Sigmoid colon (tissue), 7 donors: ENCODE results near the gene ATXN7L2. TPM values are rescaled to one million over a fixed set of nuclear protein-coding genes. Genes with fewer than 3 reads are reported as not detected.
A peak's percentile ranks its signal among the peaks of the same experiment; 100 is the strongest.

Experiments
- DNase-seq: peaks from one replicate; pipeline ENCODE4 v3.0.0-alpha.2; 2019
- H3K27ac ChIP-seq, 4 donors: fragments of 200-600 bp; sonication (generic); one replicate each; pipeline ENCODE4 v1.5.1; 2016 to 2019; ENCODE audit warnings: mild to moderate bottlenecking in 1 of 4
- H3K27me3 ChIP-seq, 3 donors: fragments of 200-600 bp; sonication (generic); one replicate each; pipeline ENCODE4 v1.5.1; 2019; ENCODE audit warnings: mild to moderate bottlenecking in 1 of 3
- H3K36me3 ChIP-seq, 4 donors: fragments of 200-600 bp; sonication (generic); one replicate each; pipeline ENCODE4 v1.5.1; 2016 to 2019
- H3K4me1 ChIP-seq, 4 donors: fragments of 200-600 bp; sonication (generic); one replicate each; pipeline ENCODE4 v1.5.1; 2017 to 2019
- H3K4me3 ChIP-seq, 4 donors: fragments of 200-600 bp; sonication (generic); one replicate each; pipeline ENCODE4 v1.5.1; 2017 to 2019; ENCODE audit warnings: mild to moderate bottlenecking in 2 of 4, moderate library complexity in 1 of 4
- H3K9me3 ChIP-seq, 4 donors: fragments of 200-600 bp in 3 of 4; sonication (generic) in 3 of 4; one replicate each; pipeline versions ENCODE4 v1.5.1 to v1.6.1; 2013 to 2019
- EP300 ChIP-seq, 4 donors: sonication (generic); formaldehyde crosslinking; IDR thresholded peaks; one replicate each; pipeline ENCODE4 v1.6.1; 2017; ENCODE audit warnings: antibody characterized with exemption in 4 of 4
- POLR2A ChIP-seq, 2 donors: fragments of 450-650 bp; IDR thresholded peaks; one replicate each; pipeline ENCODE4 v1.6.1; 2016; ENCODE audit warnings: antibody characterized with exemption in 2 of 2, mild to moderate bottlenecking in 2 of 2, moderate library complexity in 2 of 2
- POLR2AphosphoS5 ChIP-seq, 4 donors: sonication (generic); formaldehyde crosslinking; IDR thresholded peaks; one replicate each; pipeline ENCODE4 v1.6.1; 2017; ENCODE audit warnings: antibody characterized with exemption in 4 of 4
- WGBS, 2 donors: extraction: QIAGEN DNeasy Blood & Tissue Kit; methylation state at CpG; one replicate each; pipeline ENCODE4 v1.1.7; 2013; 5-methylcytosine and 5-hydroxymethylcytosine counted together
- intact Hi-C: fragments of 100-400 bp; cut with DNase I; formaldehyde crosslinking; loops from one replicate; pipeline ENCODE4 v1.15.1; 2023
- polyA plus RNA-seq, 3 donors: library from polyadenylated mRNA; stranded (reverse); fragments of 200-250 nt; gene quantifications; one replicate each; pipeline ENCODE4 v1.2.3, GENCODE V29; 2013
- total RNA-seq, 4 donors: library from RNA; depleted of rRNA; stranded (reverse); fragments of >200 nt; gene quantifications; one replicate each; pipeline ENCODE4 v1.1.0, GENCODE V29; 2016
- TF ChIP-seq, protein P1 (sequence below), 4 experiments: fragments of 450-650 bp in 3 of 4; fragments of 200-600 bp in 1 of 4; IDR thresholded peaks; one replicate each; pipeline ENCODE4 v1.5.1; 2016 to 2019; ENCODE audit warnings: antibody characterized with exemption in 4 of 4, mild to moderate bottlenecking in 3 of 4, moderate library complexity in 2 of 4
- donor health status: healthy with polysubstance abuse.
- donor health status: Bipolar disorder and iron deficiency.
- donor health status: healthy.

ATXN7L2 gene
- total and polyA plus RNA-seq, 7 donors: 1.8 to 12.2 (median 2.5) TPM

DNA sequence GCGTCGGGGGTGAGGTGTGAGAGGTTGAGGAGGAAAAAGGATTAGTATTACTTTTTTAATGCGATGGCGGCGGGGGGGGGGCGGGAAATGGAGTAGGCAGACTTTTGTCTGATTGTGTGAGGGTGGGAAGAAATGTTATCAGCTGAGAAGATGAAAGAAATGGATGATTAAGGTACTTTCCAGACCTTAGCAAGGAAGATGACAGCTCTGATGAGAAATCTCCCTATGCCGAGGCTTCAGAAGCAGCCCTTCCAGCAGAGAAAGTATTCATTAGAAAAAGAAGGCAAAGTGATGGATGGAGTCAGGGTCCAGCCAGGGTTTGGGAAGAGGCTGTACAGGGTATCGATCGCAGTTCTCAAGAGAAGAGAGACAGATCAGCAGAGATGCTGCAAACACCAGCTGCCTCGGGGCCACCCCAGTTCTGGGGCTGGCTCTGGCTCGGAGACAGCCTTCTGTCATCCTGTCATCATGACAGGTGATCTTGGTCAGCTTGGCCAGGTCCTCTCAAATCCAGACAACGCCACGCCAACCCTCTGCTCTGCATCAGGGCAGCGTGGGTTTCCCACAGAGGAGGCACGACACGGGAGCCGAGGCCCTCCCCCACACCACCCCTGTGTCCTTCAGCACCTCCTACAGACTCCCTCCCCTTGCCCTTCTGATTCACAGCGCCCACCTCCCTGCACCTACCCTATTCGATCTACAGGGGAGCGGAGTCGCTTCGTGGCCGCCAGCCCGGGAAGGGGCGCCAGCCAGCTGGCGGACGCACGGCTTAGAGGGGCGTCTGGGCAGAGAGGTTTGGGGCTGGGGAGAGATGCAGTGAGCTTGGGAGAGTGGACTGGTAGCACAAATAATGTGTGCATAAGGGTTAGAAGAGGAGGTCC, 674 bp upstream of the ATXN7L2 start:
- H3K27ac ChIP-seq: peak overlapping the region; percentile 62 to 76 (median 74)
- H3K4me3 ChIP-seq: peak overlapping the region; percentile 43 to 77 (median 74)
- H3K27me3 ChIP-seq: no peaks in the 10 kb centered on the region
- peaks cover 0 to 22% (median 20%) of the 10 kb centered on the region in 4 donors for H3K4me1 ChIP-seq
- peaks cover 0 to 13% (median 0%) of the 10 kb centered on the region in 4 donors for H3K36me3 ChIP-seq
- peak; percentile 80 for DNase-seq
- TF ChIP-seq POLR2AphosphoS5 (IDR thresholded peaks at IDR 0.05) (no peak), POLR2A (IDR thresholded peaks at IDR 0.05) (no peak), EP300 (IDR thresholded peaks at IDR 0.05) (no peak)
- TF ChIP-seq, protein P1, sequence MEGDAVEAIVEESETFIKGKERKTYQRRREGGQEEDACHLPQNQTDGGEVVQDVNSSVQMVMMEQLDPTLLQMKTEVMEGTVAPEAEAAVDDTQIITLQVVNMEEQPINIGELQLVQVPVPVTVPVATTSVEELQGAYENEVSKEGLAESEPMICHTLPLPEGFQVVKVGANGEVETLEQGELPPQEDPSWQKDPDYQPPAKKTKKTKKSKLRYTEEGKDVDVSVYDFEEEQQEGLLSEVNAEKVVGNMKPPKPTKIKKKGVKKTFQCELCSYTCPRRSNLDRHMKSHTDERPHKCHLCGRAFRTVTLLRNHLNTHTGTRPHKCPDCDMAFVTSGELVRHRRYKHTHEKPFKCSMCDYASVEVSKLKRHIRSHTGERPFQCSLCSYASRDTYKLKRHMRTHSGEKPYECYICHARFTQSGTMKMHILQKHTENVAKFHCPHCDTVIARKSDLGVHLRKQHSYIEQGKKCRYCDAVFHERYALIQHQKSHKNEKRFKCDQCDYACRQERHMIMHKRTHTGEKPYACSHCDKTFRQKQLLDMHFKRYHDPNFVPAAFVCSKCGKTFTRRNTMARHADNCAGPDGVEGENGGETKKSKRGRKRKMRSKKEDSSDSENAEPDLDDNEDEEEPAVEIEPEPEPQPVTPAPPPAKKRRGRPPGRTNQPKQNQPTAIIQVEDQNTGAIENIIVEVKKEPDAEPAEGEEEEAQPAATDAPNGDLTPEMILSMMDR (IDR thresholded peaks at IDR 0.05): no peak
- H3K9me3 ChIP-seq: no peaks in the 10 kb centered on the region
- intact Hi-C loops: loop anchor here (5.0 kb wide), 1 partner anchor 56 kb away; the partner anchor contains the start of gene PSMA5
- WGBS, 2 donors: 10 to 11% methylated on average over 29 of the region's 29 CpGs

DNA sequence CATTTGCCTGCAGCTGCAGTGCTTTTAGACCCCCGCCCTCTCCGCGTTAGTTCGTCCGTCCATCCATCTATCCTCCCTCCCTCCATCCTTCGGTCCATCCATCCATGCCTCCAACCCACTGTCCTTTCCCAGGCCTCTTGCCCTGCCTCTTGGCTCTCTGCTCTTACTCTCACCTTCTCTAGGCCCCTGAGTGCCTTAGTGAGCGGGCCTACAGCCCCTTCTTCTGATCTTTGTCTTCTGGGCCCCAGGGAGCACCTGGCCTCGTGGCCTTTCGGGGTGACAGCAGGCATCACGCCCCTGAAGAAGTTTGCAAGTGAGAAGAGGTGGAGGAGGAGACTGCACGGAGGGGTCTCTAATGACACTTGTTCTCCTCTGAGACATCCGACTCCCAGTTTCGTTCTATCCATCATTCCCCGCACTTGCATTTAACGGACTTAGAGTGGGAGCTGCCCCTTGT, 842 bp downstream of the ATXN7L2 start:
- Histone ChIP-seq H3K27me3 (no peaks in the 10 kb centered on the region), H3K36me3 (peaks cover 0 to 21% (median 3%) of the 10 kb centered on the region in 4 donors), H3K4me1 (peaks cover 0 to 22% (median 20%) of the 10 kb centered on the region in 4 donors), H3K27ac (peak overlapping the region; percentile 91 to 98 (median 94)), H3K4me3 (peak overlapping the region; percentile 72 to 77 (median 74)), H3K9me3 (no peaks in the 10 kb centered on the region)
- WGBS, 2 donors: 35% methylated on average over 15 of the region's 15 CpGs
- intact Hi-C loops: loop anchor here (5.0 kb wide), 1 partner anchor 57 kb away; the partner anchor contains the start of gene PSMA5
- no peak for DNase-seq
- TF ChIP-seq POLR2AphosphoS5 (IDR thresholded peaks at IDR 0.05) (no peak), POLR2A (IDR thresholded peaks at IDR 0.05) (no peak), EP300 (IDR thresholded peaks at IDR 0.05) (no peak)
- TF ChIP-seq, protein P1 (IDR thresholded peaks at IDR 0.05): no peak

DNA sequence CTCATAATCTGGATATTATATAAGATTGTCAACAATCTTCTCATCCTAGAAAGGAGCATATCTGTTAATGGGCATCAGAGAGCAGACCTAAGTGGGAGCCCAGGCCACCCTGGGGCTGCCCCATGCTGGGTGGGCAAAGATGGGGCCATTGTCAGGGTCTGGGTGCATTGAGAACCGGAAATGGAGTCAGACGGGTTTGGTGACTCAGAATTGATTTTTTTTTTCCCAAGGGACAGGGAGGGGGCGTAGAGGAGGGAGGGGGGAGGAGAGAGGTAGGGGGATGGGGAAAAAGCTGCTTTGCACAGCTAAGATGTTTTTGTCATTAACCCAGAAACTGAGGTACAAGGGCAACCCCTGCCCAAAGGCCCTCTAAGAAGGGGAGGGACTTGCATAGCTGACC, 1.3 kb downstream of the ATXN7L2 start:
- H3K36me3 ChIP-seq: peaks cover 0 to 16% (median 3%) of the 10 kb centered on the region in 4 donors
- H3K9me3 ChIP-seq: no peaks in the 10 kb centered on the region
- peaks cover 0 to 22% (median 20%) of the 10 kb centered on the region in 4 donors for H3K4me1 ChIP-seq
- intact Hi-C loops: no loop called here
- 28 to 33% methylated on average over 3 of the region's 3 CpGs for WGBS, 2 donors
- TF ChIP-seq EP300 (IDR thresholded peaks at IDR 0.05) (no peak), POLR2AphosphoS5 (IDR thresholded peaks at IDR 0.05) (no peak), POLR2A (IDR thresholded peaks at IDR 0.05) (no peak)
- TF ChIP-seq, protein P1 (IDR thresholded peaks at IDR 0.05): no peak
- DNase-seq: no peak
- H3K27me3 ChIP-seq: no peaks in the 10 kb centered on the region
- no peak overlapping the region for H3K4me3 ChIP-seq
- no peak overlapping the region for H3K27ac ChIP-seq

DNA sequence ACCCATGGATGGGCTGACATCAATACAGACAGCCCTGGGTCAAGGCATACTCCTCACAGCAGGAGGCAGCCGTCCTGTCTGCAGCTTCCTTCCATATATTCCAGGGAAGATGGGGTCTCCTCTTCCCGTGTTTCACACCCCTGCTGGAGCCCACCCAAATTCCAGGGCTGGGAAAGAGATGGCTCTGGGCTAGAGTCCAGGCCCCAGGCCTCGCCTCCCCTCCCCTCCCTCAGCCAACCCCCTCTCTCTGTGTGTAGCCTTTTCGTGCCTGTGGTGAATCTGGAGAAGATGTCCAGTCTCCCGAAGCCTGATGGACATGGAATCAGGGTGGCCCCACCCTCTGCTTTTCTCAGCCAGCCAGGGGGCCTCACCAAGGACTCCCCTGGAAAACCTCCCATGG, 3.6 kb downstream of the ATXN7L2 start:
- H3K27ac ChIP-seq: no peak overlapping the region
- no peak for TF ChIP-seq EP300 (IDR thresholded peaks at IDR 0.05)
- TF ChIP-seq, protein P1 (IDR thresholded peaks at IDR 0.05): no peak
- no peak for TF ChIP-seq POLR2A (IDR thresholded peaks at IDR 0.05)
- TF ChIP-seq POLR2AphosphoS5 (IDR thresholded peaks at IDR 0.05): no peak
- no peak for DNase-seq
- H3K27me3 ChIP-seq: no peaks in the 10 kb centered on the region
- H3K36me3 ChIP-seq: peaks cover 0 to 13% (median 3%) of the 10 kb centered on the region in 4 donors
- no peaks in the 10 kb centered on the region for H3K9me3 ChIP-seq
- peaks cover 0 to 32% (median 26%) of the 10 kb centered on the region in 4 donors for H3K4me1 ChIP-seq
- WGBS, 2 donors: 83 to 90% methylated on average over 5 of the region's 5 CpGs
- intact Hi-C loops: no loop called here
- H3K4me3 ChIP-seq: no peak overlapping the region
